Hematopoietic multipotent progenitor cell treated with erythropoietin and hydrocortisone succinate and interleukin-3 and kit ligand, for 8 days (in vitro differentiated cells): ENCODE measurements around the gene GMFB.

Experiments used
- DNase-seq: peaks from one replicate; pipeline ENCODE4 v3.0.0-alpha.2; 2015

The GMFB gene

DNA sequence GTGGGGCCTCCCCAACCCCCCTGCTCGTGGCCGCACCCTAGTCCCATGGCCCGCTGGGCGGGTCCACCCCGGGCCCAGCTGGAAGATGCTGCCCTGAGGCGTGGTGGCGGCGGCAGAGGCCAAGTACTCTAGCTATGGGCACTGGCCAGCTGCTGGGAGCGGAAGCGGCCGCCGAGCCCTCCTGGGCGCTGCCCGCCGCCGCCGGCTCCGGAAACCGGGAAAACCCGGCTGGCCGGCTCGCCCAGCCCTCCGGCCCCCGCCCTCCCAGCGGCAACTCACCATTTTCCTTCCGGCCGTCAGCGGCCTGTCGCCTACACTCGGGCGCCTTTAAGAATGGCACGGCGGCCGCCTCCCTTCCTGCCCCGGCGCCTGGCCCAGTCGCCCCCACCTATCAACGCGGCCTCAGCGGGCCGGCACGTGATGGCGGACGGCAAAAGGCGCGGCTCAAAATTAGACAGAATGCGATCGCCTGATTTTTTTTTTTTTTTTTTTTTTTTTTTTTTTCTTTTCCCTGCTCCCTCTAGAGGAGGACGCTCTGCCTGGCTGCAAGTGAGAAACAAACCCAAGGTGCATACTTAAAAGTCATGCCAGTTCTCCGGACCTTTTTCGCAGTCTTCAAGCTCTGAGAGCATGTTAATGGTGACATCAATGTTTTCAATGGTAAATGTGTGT is at the start of gene GMFB:
TSS of gene GMFB (minus strand) at position 335 of the 672 bp plus-strand sequence. CDS start at position 282, 53 bp downstream.
- DNase-seq = peak; percentile 89

DNA sequence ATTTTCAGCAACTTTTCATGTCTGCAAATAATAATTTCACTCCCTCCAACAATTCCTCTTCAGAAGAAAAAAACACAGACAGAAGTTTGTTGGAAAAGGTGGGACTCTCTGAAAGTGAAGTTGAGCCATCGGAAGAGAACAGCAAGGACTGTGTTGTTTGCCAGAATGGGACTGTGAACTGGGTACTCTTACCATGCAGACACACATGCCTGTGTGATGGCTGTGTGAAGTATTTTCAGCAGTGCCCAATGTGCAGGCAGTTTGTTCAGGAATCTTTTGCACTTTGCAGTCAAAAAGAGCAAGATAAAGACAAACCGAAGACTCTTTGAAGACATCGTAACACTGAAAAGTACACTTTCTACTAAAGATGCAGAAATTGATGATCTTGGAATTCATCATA is 49.3 kb upstream of the GMFB start:
- DNase-seq = no peak

DNA sequence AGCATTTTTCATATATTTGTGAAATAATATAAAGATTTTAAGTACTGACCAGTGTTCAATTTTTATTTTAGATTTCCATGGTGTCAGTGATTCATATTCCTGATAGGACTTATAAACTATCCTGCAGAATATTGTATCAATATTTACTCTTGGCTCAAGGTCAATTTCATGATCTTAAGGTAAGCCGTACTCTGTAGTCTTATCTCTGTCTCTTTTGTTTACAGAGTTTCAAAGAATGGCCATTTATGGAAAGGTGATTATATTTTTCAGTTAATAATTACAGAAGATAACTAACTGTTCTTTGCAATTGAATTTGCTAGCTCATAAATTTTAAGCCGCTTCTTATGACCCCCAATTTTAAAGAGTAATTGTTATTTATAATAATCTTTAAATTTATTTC is 48.9 kb upstream of the GMFB start:
- no peak for DNase-seq

DNA sequence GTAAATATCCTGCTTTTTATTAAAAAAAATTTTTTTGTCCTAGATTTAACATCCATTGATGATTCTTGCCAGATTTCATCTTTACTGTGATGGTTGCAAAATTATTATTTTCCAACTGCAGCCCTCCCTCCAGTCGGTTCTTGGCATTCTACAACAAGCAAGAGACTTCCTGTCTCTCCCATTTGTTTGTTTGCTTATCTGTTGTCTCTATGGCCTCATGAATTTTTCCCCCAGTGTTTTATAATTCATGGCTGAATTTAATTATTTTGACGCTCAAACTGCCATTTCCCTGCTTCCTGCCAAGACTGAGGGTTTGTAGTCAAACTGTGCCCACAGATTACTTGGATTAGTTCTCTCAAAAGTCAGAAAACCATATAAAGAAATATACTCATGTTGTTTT is 46.9 kb upstream of the GMFB start:
- no peak for DNase-seq

DNA sequence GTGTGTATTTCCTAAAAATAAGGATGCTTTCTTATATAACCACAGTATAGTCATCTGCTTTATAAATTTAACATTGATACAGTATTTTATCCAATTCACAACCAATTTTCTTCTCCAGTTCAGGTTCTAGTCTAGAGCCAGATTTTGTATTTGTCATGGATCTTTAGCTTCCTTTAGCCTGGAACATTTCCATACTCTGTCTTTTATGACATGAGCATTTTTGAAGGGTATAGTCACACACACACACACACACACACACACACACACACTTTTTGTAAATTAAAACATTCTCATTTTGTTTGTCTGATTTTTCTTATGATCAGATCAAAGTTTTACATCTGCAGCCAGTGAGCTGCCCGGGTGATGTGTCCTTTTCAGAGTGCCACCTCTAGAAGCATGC is 46.3 kb upstream of the GMFB start:
- DNase-seq = no peak

DNA sequence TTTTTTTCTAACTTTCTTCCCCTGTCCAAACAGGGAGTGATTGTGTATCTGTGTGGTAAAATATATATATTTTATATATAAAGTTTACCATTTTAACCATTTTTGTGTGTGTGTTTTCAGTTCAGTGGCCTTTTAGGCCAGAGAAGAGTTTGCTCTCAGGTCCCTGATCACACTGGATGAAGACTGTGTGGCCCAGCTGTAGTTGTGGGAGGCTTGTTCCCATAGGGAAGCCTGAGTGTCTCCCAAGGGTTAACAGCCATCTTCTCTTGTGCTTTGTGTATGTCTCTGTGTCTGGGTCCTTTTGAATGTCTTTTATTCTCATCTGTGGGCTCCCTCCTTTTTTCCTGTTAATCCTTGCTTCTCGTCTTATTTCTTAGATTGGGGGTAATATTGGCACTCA is 44.3 kb upstream of the GMFB start:
- no peak for DNase-seq

DNA sequence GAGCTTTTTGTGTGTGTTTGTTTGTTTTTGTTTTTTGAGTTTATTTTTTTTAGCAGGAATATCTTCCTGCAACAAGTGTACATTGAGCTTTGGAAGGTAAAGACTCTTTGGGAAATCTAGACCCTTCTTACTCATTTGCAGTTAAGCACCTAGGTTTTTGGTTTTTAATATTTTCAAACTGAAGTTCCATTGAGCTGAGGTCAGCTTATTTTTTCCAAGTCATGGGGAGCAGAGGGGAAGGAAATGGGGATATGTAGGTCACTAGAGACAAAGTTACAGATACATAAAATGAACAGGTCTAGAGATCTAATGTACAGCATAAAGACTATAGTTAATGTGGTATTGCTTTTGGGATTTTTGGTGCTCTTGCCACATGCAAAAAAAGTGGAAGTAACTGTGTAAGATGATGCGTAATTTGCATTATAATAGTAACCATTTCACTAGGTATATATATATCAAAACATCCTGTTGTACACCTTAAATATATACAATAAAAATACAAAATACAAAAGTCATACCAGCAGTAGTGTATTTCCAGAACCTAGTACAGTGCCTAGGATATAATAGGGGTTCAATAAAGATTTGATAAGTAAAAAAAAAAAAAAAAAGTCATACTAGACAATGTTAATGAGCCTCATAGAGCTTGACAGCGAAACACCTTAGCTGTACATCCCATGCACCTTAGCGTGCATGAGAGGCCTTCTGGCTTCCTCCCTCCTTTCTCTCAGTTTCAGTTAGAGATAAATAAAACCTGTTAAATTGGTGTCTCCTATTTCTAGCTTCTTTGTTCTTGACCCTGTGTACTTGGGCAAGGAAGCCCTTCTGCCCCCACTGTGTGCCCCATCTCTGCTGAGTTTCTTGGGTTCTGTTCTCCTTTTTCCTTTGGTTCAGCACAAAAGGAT is 43.6 kb upstream of the GMFB start:
- DNase-seq = no peak

DNA sequence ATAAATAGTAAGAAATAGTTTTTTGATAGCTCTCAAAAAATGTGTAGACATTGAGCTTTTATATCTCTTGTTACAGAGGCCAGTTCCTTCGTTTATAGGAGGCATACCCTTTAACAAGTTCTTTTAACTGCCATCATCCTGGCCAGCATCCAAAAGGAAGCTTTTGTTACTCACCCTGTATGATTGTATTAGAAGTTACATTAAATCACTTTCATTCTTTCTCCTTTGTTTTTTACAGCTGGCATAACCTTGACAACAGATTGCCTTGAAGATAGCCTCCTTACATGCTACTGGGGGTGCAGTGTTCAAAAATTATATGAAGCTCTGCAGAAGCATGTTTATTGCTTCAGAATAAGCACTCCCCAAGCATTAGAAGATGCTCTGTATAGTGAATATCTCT is 41.0 kb upstream of the GMFB start:
- DNase-seq = no peak

DNA sequence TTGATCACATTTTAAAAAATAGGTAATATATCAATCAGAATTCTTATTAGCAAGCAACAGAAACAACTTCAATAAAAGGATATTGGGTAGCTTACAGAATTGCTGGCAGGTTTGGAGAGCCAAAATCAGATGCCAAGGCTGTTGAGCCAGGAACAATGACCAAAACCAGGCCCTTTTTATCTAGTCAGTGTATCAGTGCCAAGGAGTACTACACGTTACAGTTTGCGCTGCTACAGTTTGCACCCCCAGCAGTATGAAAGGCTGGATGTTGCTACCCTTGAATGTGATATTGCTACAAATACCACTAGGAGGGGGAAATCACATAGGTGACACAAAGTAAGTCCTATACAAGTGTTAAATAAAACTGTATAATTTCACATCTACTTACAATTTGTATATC is 40.2 kb upstream of the GMFB start:
- no peak for DNase-seq

DNA sequence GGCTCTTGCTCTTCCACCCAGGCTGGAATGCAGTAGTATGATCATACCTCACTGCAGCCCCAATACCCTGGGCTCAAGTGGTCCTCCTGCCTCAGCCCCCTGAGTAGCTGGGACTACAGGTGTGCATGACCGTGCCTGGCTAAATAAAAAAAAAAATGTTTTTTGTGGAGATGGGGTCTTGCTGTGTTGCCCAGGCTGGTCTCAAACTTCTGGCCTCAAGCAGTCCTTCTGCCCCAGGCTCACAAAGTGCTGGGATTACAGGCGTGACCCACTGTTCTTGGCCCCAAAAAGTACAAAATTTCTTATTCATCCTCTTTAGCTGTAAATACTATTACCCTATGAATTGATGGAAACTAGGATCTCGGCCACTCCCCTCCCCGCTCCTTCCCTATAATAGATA is 35.6 kb upstream of the GMFB start:
- no peak for DNase-seq

DNA sequence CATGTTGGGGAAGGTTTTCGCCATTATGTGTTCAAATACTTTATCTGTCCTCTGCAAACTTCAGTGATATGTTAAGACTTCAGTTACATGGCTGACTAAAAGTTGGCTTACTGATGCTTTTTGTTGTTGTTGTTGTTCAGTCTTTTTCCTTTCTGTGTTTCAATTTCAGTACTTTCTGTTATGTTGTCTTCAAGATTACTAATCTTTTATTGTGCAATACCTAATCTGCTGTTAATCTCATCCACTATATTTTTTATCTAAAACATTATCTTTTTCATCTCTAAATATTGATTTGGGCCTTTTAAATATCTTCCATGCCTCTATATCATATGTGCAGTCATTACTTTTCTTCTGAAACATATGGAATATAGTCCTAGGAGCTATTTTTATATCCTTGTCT is 27.9 kb upstream of the GMFB start:
- DNase-seq = no peak

DNA sequence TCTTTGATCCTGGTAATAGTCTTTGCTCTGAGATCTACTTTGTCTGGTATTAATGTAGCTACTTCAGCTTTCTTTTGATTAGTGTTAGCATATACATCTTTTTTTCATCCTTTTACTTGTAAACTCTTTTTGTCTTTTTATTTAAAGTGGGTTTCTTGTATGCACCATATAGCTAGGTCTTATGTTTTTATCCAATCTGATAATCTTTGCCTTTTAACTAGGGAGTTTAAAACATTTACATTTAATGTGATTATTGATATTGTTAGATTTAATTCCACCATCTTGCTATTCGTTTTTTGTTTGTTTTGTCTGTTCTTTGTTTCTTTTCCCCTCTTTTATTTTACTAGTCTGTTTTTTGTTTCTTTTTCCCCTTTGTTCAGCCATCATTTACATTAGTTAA is 26.9 kb upstream of the GMFB start:
- no peak for DNase-seq

DNA sequence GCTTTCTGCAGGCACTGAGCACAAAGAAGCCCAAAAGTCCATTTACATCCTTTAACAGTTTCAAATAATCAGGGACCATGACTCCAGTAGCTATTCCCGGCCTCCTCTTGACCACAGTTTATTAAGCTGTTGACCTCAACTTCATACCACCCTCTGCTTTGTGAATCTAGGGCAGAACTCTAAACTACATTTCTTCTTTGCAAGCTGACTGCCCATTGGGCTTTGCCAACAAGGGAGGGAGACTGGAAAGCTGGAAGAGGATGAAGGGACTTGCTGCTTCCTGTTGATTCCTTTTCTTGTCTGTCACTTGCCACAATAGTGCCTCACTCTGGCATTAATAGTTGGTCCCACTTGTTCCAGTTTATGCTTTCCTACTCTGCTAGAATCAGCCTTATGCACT is 23.6 kb upstream of the GMFB start:
- DNase-seq = no peak

DNA sequence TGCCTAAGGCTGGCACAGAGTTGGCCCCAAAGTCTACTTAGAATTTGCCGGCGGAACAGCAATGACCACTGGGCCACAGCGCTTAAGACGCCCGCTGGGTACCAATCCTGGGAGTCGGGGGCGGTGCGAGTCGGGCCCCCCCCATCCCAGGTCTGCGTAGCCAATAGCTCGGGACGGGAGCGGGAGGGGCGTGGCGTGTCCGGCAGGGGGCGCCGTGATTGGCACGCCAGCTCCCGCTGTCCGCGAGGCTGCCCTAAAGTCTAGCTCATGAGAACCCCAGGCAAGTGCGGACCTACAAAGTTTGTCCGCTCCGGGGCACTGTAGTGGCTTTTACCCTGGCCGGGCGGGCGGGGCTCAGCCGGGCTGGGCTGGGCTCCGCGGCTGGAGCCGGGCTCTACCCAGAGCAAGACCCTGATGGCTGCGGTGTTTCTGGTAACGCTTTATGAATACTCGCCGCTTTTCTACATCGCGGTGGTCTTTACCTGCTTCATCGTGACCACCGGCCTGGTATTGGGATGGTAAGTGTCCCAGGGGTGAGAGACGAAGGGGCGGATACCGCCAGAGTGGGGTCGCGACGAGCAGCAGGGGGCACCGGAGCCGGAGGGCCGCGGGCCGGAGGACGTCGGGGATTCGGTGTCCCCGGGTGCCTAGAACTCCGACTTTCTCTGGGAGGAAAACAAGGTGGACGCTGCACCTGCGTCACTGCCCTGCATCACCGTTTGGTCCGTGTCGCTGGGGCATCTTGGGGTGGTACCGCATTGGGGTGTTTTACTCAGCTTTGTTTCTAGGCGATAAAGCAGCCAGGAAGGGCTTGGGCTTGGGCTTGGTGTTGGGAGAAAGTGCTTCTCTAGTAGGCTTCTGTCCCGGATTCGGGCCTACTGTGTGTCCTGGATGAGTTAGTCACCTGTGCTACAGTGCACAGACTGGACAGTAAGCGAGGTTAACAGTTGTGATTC is 21.0 kb upstream of the GMFB start, which contains the start of gene CGRRF1:
TSS of gene CGRRF1 (plus strand) at position 361 of the 956 bp plus-strand sequence. CDS start at position 415, 54 bp downstream.
- DNase-seq = peak; percentile 96

DNA sequence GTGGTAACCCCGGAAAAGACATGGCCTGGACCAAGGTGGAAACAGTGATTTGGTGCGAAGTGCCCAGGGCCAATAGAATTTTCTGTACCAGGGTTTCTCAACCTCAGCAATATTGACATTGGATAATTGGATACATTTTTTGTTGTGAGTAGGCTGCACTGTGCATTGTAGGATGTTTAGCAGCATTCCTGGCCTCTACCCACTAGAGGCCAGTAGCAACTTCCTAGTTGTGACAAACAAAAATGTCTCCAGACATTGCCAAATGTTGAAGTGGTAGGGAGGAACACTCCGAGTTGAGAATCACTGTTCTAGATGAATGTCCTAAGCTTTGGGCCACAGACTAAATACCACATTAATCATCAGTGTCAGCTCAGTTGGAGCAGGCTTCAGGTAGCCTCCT is 14.7 kb upstream of the GMFB start:
- DNase-seq = peak; percentile 49

DNA sequence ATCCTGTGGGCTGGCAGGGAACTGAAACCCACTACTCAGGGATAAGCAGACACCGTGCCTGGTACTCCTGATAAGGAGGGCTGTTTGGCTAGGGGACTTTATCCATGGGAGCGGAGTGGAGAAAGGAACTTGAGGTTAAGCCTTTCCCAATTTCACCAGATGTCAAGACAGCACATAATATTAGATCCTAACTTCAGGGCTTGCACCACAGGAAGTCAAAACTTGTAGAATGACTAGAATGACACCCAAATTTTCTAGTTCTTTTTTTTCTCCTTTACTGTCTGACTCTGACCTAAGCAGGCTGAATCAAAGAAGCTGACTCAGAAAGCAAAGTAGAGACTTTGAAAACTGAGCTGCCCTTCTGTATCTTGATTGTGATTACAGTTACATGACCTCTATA is 13.8 kb upstream of the GMFB start:
- DNase-seq = no peak

DNA sequence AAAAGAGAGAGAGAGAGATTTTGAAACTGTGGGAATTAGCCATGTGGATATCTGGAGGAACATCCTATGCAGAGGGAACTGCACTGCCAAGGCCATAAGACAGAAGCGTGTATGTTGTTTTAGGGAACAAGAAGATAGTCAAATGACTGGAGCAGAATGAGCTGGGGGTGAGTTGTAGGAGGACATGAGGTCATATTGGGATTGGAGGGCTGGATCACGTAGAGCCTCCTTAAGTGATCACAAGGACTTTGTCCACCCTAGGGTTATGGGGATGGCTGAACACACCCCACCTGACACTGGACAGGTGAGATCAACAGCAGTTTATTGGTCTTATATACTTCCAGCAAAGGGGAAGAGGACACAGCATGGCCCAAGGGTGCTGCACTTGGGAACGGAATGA is 12.7 kb upstream of the GMFB start:
- no peak for DNase-seq

DNA sequence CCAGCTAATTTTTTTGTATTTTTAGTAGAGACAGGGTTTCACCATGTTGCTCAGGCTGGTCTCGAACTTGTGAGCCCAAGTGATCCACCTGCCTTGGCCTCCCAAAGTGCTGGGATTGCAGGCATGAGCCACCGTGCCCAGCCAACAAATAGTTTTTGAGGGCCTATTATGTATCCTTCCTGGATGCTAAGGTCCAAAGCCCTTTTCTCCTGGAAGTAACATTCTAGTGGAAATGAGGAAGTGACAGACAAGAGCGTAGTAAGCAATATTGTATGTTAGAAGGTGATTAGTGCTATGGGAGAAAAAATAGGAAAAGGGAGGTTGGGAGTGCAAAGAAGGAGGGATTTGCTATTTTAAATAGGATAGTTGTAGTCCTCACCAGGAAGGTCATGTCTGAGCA is 12.0 kb upstream of the GMFB start:
- no peak for DNase-seq

DNA sequence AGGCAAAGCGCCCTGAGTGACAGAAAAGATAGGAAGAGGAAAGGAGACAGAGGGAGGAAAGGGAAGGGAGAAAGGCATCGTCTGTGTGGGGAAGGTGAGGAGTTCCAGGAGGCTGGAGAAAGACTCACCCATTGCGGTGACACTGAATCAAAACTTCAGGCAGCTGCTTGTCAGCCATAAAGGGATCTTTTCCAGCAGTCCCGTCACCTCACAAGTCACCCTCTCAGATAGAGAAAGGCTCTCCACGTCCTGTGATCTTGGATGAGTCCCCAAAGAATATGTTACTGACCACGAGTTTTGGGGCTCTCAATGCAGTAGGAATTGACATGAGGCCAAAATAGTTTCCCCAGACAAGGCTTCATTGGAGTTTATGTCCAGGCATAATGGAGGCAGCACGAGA is 9.8 kb upstream of the GMFB start:
- no peak for DNase-seq

DNA sequence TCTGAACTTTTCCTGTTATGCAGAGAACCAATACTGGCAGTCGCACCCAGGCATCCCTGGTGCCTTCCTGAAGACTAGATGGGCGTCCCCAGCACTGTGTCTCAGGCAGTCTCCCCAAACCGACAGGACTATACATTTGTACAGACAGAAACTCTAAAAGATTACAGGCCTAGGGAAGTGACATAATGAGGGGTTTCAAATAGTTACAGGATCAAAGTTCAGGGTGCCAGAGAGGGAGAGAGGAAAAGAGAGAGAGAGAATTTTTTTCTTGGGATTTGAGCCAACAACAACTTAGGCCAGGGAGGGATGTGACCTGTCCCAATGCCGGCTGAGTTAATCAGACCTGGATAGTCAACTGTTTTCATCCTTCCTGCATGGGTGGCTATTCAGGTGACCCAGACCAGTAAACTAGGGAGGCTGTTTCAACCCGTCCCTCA is 9.3 kb upstream of the GMFB start:
- DNase-seq = no peak

DNA sequence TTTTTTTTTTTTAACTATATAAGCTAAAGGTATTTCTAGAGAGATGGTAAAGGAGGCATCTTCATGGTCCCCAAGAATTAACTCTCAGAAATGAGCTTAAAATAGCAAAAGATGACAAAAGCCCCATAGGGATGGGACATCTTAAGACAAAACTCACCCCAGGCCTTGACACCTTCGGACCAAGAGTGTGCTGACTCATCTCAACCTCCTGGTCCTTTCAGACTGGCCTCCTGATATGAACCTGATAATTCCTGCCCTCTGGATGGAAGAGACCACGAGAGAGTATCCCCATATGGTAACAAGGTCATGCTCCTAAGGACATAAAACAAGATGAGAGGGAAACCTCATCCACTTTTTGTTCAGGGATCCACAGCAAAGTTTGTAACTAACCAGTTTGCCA is 8.4 kb upstream of the GMFB start:
- no peak for DNase-seq

DNA sequence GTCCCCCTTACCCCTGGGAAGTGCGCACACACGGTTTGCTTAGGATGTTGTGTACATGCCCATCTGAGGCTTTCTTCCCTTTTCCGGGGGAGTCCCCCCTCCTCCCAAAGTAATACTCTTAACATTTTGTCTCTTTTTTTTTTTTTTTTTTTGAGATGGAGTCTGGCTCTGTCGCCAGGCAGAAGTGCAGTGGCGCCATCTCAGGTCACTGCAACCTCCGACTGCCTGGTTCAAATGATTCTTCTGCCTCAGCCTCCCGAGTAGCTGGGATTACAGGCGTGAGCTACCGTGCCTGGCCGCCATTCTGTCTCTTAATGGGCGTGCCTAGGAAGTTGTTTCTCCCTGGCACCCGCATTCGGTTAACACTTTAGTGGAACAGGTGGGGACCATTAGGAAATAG is 4.5 kb upstream of the GMFB start:
- DNase-seq = no peak
